Measurements from ENCODE around the gene SP5.

DNA sequence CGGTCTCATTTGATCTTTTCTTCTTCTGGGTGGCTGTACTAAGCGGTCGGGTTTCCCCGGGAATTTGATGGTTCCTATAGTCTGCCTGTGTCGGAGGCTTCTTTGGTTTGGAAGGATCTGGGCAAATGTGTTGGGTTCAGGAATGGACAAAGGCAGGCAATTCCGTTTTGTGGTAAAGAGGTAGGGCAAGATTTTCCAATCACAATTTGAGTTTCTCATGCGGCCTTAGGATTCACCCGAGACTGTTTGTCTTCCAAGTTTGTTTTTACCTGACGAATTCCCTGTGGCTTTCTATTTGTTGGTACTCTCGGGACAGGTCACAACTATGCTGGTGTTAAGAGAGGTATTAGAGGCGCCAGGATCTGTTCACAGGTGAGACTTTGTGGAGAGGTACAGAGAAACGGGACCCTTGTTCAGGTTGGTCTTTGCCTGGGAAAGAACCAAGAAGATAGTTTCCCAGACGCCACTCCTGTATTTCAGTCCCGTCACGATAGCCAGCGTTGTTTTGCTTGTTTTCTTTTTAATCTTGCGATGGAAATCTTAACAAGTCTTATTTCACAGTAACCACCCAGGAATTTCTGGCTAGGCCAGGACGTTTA, 3.0 kb downstream of the SP5 start:
- TF ChIP-seq, protein P1, sequence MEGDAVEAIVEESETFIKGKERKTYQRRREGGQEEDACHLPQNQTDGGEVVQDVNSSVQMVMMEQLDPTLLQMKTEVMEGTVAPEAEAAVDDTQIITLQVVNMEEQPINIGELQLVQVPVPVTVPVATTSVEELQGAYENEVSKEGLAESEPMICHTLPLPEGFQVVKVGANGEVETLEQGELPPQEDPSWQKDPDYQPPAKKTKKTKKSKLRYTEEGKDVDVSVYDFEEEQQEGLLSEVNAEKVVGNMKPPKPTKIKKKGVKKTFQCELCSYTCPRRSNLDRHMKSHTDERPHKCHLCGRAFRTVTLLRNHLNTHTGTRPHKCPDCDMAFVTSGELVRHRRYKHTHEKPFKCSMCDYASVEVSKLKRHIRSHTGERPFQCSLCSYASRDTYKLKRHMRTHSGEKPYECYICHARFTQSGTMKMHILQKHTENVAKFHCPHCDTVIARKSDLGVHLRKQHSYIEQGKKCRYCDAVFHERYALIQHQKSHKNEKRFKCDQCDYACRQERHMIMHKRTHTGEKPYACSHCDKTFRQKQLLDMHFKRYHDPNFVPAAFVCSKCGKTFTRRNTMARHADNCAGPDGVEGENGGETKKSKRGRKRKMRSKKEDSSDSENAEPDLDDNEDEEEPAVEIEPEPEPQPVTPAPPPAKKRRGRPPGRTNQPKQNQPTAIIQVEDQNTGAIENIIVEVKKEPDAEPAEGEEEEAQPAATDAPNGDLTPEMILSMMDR (IDR thresholded peaks at IDR 0.05; ENCODE audit: low read length): no peak
- no peak for TF ChIP-seq EZH2phosphoT487 (IDR thresholded peaks at IDR 0.05; ENCODE audit: low read length)
- no peak for TF ChIP-seq EZH2 (optimal IDR thresholded peaks at IDR 0.05; ENCODE audit: low read depth, low read length)
